H1 (cell line): ENCODE measurements around the gene SAMD9L. TPM values are rescaled to one million over a fixed set of nuclear protein-coding genes. Genes with fewer than 3 reads are reported as not detected.

Experiments used
- CTCF ChIA-PET: fragments of 300-600 bp; sonication (Branson Sonifier 250); formaldehyde crosslinking; loops from one replicate; lab custom pipeline; 2021; ENCODE audit not compliant: partially characterized antibody; lab: Charles Lee
- POLR2A ChIA-PET: fragments of 300-600 bp; sonication (Branson Sonifier 250); formaldehyde crosslinking; loops from one replicate; lab custom pipeline; 2021; ENCODE audit warnings: inconsistent platforms; ENCODE audit not compliant: partially characterized antibody; lab: Charles Lee
- DNase-seq, 2 experiments: peaks; one replicate each; pipeline versions ENCODE4 v3.0.0 to v3.0.0-alpha.2; 2010 to 2022; ENCODE audit warnings: low spot score in 2 of 2, low read depth in 1 of 2, mixed read lengths in 1 of 2
- FAIRE-seq: peaks from 2 replicates; lab custom pipeline; 2011; peaks lifted over from hg19 to GRCh38; lab: Jason Lieb, UNC
- H2AFZ ChIP-seq: 2 replicates; pipeline ENCODE4 v1.8.1; 2012; ENCODE audit warnings: low read length, inconsistent platforms
- H2AK5ac ChIP-seq: 2 replicates; pipeline ENCODE4 v1.6.1; 2013; ENCODE audit warnings: low read depth, low read length
- H2BK120ac ChIP-seq: replicated peaks from 2 replicates; pipeline ENCODE3; 2013; ENCODE audit warnings: low read depth, low read length, inconsistent platforms
- H2BK12ac ChIP-seq: 2 replicates; pipeline ENCODE4 v1.6.1; 2013; ENCODE audit warnings: low read depth, low read length
- H2BK15ac ChIP-seq: 2 replicates; pipeline ENCODE4 v1.6.1; 2013; ENCODE audit warnings: low read length
- H2BK20ac ChIP-seq: 2 replicates; pipeline ENCODE4 v1.6.1; 2013; ENCODE audit warnings: low read length
- H2BK5ac ChIP-seq: 2 replicates; pipeline ENCODE4 v1.6.1; 2013; ENCODE audit warnings: low read depth, low read length
- H3K14ac ChIP-seq: 2 replicates; pipeline ENCODE4 v1.6.1; 2013; ENCODE audit warnings: inconsistent platforms; ENCODE audit not compliant: insufficient read length
- H3K18ac ChIP-seq: 2 replicates; pipeline ENCODE4 v1.6.1; 2013; ENCODE audit warnings: low read length; ENCODE audit errors: extremely low read depth
- H3K23ac ChIP-seq: 2 replicates; pipeline ENCODE4 v1.6.1; 2013; ENCODE audit warnings: inconsistent platforms; ENCODE audit not compliant: insufficient read length
- H3K23me2 ChIP-seq: 2 replicates; pipeline ENCODE4 v1.6.1; 2013; ENCODE audit warnings: low read depth, low read length
- H3K27ac ChIP-seq: 2 replicates; pipeline ENCODE4 v1.6.1; 2011; ENCODE audit warnings: low read depth, low read length, inconsistent platforms
- H3K27me3 ChIP-seq, 4 experiments: replicated peaks in 1 of 4; 1 replicate in 1 of 4; 2 replicates in 3 of 4; pipeline versions ENCODE4 v1.6.1 to v1.8.1; 2011 to 2013; ENCODE audit warnings: low read length in 3 of 4, mild to moderate bottlenecking in 3 of 4, inconsistent platforms in 2 of 4, mixed read lengths in 2 of 4, moderate library complexity in 1 of 4; ENCODE audit not compliant: control insufficient read depth in 3 of 4, insufficient read depth in 3 of 4; ENCODE audit errors: extremely low read depth in 1 of 4
- H3K36me3 ChIP-seq, 4 experiments: 2 replicates each; pipeline versions ENCODE4 v1.6.1 to v1.8.1; 2011 to 2013; ENCODE audit warnings: mild to moderate bottlenecking in 4 of 4, low read length in 3 of 4, moderate library complexity in 2 of 4, control low read depth in 1 of 4, inconsistent platforms in 1 of 4; ENCODE audit not compliant: insufficient read depth in 4 of 4, control insufficient read depth in 2 of 4
- H3K4ac ChIP-seq: replicated peaks from 2 replicates; pipeline ENCODE3; 2013; ENCODE audit warnings: low read length, low read depth, mixed read lengths, inconsistent platforms; ENCODE audit not compliant: insufficient read length
- H3K4me1 ChIP-seq, 4 experiments: replicated peaks in 1 of 4; 1 replicate in 1 of 4; 2 replicates in 3 of 4; pipeline versions ENCODE4 v1.6.1 to v1.8.1; 2011 to 2013; ENCODE audit warnings: low read length in 3 of 4, inconsistent platforms in 2 of 4, mixed read lengths in 1 of 4; ENCODE audit not compliant: insufficient read depth in 4 of 4, control insufficient read depth in 3 of 4
- H3K4me2 ChIP-seq, 2 experiments: 2 replicates each; pipeline versions ENCODE4 v1.6.1 to v1.8.1; 2011 to 2013; ENCODE audit warnings: low read depth in 2 of 2, low read length in 2 of 2, control low read depth in 1 of 2, inconsistent platforms in 1 of 2, mild to moderate bottlenecking in 1 of 2; ENCODE audit not compliant: insufficient read depth in 1 of 2
- H3K4me3 ChIP-seq, 4 experiments: fragments of 200-600, 300-600 bp in 1 of 4; sonication (generic), shearing (Covaris generic), sonication (Bioruptor Twin) in 1 of 4; 2 replicates each; pipeline versions ENCODE4 v1.5.1 to v1.8.1; 2011 to 2016; ENCODE audit warnings: low read length in 4 of 4, low read depth in 3 of 4, control low read depth in 2 of 4, inconsistent platforms in 2 of 4, mild to moderate bottlenecking in 2 of 4, mixed read lengths in 1 of 4, moderate library complexity in 1 of 4; ENCODE audit not compliant: insufficient read depth in 2 of 4; ENCODE audit errors: extremely low read depth in 1 of 4
- H3K56ac ChIP-seq: replicated peaks from 2 replicates; pipeline ENCODE3; 2013; ENCODE audit warnings: low read depth, mild to moderate bottlenecking, mixed read lengths, low read length, inconsistent platforms; ENCODE audit not compliant: insufficient read length
- H3K79me1 ChIP-seq: 2 replicates; pipeline ENCODE4 v1.6.1; 2013; ENCODE audit warnings: low read depth, low read length, control low read depth
- H3K79me2 ChIP-seq, 2 experiments: 2 replicates each; pipeline versions ENCODE4 v1.6.1 to v1.8.1; 2012 to 2013; ENCODE audit warnings: low read length in 2 of 2, mild to moderate bottlenecking in 2 of 2, inconsistent platforms in 1 of 2; ENCODE audit not compliant: insufficient read depth in 2 of 2, control insufficient read depth in 1 of 2
- H3K9ac ChIP-seq, 4 experiments: replicated peaks in 1 of 4; 1 replicate in 1 of 4; 2 replicates in 3 of 4; pipeline versions ENCODE4 v1.6.1 to v1.8.1; 2011 to 2013; ENCODE audit warnings: low read depth in 3 of 4, low read length in 3 of 4, control low read depth in 2 of 4, mild to moderate bottlenecking in 2 of 4, moderate library complexity in 2 of 4, inconsistent platforms in 1 of 4; ENCODE audit errors: extremely low read depth in 1 of 4
- H3K9me3 ChIP-seq, 2 experiments: 2 replicates each; pipeline versions ENCODE4 v1.6.1 to v1.8.1; 2012 to 2013; ENCODE audit warnings: mild to moderate bottlenecking in 2 of 2, moderate library complexity in 2 of 2, control low read depth in 1 of 2, inconsistent platforms in 1 of 2, low read depth in 1 of 2, low read length in 1 of 2, mixed read lengths in 1 of 2; ENCODE audit not compliant: insufficient read depth in 2 of 2
- H4K20me1 ChIP-seq, 2 experiments: replicated peaks in 1 of 2; 2 replicates each; pipeline versions ENCODE3 to v1.8.1; 2011 to 2013; ENCODE audit warnings: inconsistent platforms in 2 of 2, low read length in 2 of 2, mild to moderate bottlenecking in 1 of 2; ENCODE audit not compliant: insufficient read depth in 2 of 2, control insufficient read depth in 1 of 2
- H4K5ac ChIP-seq: 2 replicates; pipeline ENCODE4 v1.6.1; 2013; ENCODE audit warnings: low read length, low read depth, mixed read lengths, inconsistent platforms; ENCODE audit not compliant: insufficient read length
- H4K8ac ChIP-seq: 2 replicates; pipeline ENCODE4 v1.8.0; 2013; ENCODE audit warnings: mild to moderate bottlenecking, moderate library complexity, low read length, inconsistent platforms; ENCODE audit not compliant: insufficient read depth; ENCODE audit errors: extremely low read depth
- H4K91ac ChIP-seq: replicated peaks from 2 replicates; pipeline ENCODE3; 2013; ENCODE audit warnings: low read length, mixed read lengths, inconsistent platforms; ENCODE audit not compliant: insufficient read length
- POLR2AphosphoS5 ChIP-seq: IDR thresholded peaks from 2 replicates; pipeline ENCODE4 v1.6.1; 2011; ENCODE audit warnings: low read depth, low read length
- WGBS, 2 experiments: shearing (Covaris generic) in 1 of 2; methylation state at CpG; one replicate each; pipeline versions ENCODE4 v1.1.6 to v1.1.7; 2013 to 2015; ENCODE audit warnings: low lambda C conversion rate in 2 of 2, mixed read lengths in 2 of 2, inconsistent platforms in 1 of 2, low coverage in 1 of 2, missing lambda C conversion rate in 1 of 2; ENCODE audit not compliant: insufficient replicate concordance in 2 of 2, insufficient coverage in 1 of 2, insufficient read length in 1 of 2; ENCODE audit errors: extremely low coverage in 1 of 2, missing lambda C conversion rate in 1 of 2; 5-methylcytosine and 5-hydroxymethylcytosine counted together
- polyA plus RNA-seq, 7 experiments: library from polyadenylated mRNA; depleted of rRNA in 3 of 7; stranded (reverse) in 5 of 7; unstranded in 2 of 7; fragments of >200 nt in 5 of 7; fragments of 200-250 nt in 2 of 7; gene quantifications; 1 replicate in 5 of 7; 2 replicates in 1 of 7; 4 replicates in 1 of 7; pipeline versions ENCODE4 v1.2.1 to v1.2.3, GENCODE V29; 2011 to 2013; ENCODE audit warnings: missing spikeins in 2 of 7, mixed read lengths in 2 of 7
- total RNA-seq: library from RNA; stranded (reverse); fragmentation: NEBNext Ultra II Directional; extraction: Animal tissue kit (Norgen Biotek cat#: 25700); gene quantifications from 2 replicates; pipeline ENCODE4 v1.2.1, GENCODE V29; 2021

Gene SAMD9L
- total and polyA plus RNA-seq, 2 of the 8 experiments (the other 6 are each of a cell fraction or from before 2014, with no cell fraction given): not detected

GRCh38 chr7:93150200-93150835 lies 2.1 kb upstream of the SAMD9L start:
- ChIA-PET CTCF (interaction anchor here (0.6 to 0.9 kb wide), 2 partner anchors 19 to 292 kb away, joined by 3 read pairs; no protein-coding TSS in a partner anchor), POLR2A (no interaction called here)
- Histone ChIP-seq H3K4ac (no peak overlapping the region), H2AK5ac (no peak overlapping the region), H3K9ac (no peak overlapping the region), H3K79me2 (no peaks in the 10 kb centered on the region), H3K4me3 (no peak overlapping the region), H3K27ac (no peak overlapping the region), H2BK5ac (no peak overlapping the region), H2BK20ac (no peak overlapping the region), H4K20me1 (no peaks in the 10 kb centered on the region), H3K23me2 (no peaks in the 10 kb centered on the region), H2AFZ (no peak overlapping the region), H4K91ac (no peak overlapping the region), H2BK120ac (no peak overlapping the region), H3K36me3 (no peaks in the 10 kb centered on the region), H3K56ac (no peak overlapping the region), H3K4me1 (0 out of 7 replicates have a peak, but pooled peaks cover 0 to 2% (median under 1%) of the 10 kb centered on the region in 4 experiments), H3K4me2 (no peak overlapping the region), H3K27me3 (no peaks in the 10 kb centered on the region), H3K9me3 (no peaks in the 10 kb centered on the region), H4K5ac (no peak overlapping the region), H3K23ac (no peak overlapping the region), H4K8ac (no peak overlapping the region), H2BK15ac (no peak overlapping the region), H3K18ac (no peak overlapping the region), H3K14ac (no peak overlapping the region), H2BK12ac (no peak overlapping the region), H3K79me1 (no peaks in the 10 kb centered on the region)
- TF ChIP-seq POLR2AphosphoS5: no peak
- 100% methylated on average over 1 of the region's 1 CpG; no CpG with 5 or more reads in 1 of the 2 experiments for WGBS, 2 experiments
- FAIRE-seq (no peak), DNase-seq (no peak)
